ENCODE measurements around the gene IGF1R. TPM values are rescaled to one million over a fixed set of nuclear protein-coding genes. Genes with fewer than 3 reads are reported as not detected.
A peak's percentile ranks its signal among the peaks of the same experiment; 100 is the strongest.

IGF1R gene
- total RNA-seq, 1 experiment from 2014 or later = 14.2 TPM

DNA sequence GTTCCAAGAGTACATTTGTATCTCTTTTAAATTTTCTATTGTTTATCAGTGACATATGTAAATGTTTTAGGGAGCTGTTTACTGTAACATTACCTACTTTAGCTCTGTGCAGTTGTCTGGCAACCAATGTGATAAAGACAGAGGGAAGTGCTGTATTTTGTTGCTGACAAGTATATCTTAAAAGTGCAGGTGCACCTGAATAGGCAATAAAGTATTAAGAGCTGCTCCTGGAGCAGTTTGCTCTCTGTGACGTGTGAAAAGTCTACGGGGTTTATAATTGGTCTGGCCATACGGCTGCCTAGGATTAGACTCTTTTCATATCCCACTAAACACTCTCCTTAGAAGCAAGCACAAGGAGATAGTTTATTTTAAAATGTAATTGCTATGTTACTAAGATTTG lies 178.3 kb downstream of the IGF1R start:
- DNase-seq (ENCODE audit: low read depth) = no peak

DNA sequence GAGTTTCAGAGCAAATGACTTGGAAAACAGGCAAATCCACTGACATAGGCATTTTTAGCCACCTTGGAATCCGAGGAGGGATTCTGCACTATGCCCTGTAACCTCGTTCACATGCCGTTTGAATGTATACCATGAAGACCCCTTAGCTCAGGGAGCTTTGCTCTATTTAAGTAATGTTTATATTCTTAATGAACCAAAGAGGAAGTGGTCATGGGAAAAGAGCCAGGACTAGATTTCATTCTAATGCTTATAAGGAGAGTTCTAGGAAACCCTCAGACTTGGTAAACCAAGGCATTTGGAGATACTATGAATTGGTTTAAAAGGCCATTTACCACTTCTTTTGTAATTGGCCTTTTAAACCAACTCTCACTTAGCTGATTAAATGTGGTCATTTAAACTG lies 178.9 kb downstream of the IGF1R start:
- DNase-seq (ENCODE audit: low read depth) = no peak

DNA sequence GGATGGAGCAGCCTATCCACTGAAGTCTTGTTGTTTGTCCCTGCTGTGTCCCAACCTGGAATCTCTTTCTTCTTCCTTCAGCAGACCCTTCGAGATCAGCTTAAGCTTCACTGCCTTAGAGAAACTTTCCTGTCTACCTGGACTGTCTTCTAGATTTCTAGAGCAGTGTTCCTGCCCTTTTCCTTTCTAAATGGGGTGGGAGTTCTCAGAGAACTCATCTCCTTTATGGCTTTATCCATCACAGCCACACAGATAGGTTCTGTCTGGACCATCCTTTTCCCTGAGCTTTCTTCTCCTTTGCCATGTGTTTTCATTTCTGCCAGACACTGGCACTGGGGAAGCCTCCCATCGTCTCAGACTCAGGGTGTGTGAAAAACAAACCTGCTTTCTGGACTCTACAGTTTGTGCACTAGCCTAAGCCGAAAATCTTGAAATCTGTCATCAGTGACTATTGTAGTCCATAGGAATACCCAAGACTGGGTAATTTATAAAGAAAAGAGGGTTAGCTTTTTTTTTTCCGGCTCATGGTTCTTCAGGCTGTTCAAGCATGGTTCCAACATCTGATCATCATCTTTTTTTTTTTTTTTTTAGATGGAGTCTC lies 181.8 kb downstream of the IGF1R start:
- DNase-seq (ENCODE audit: low read depth) = no peak

GRCh38 chr15:98834976-98835375 lies 186.6 kb downstream of the IGF1R start:
- DNase-seq (ENCODE audit: low read depth) = no peak

GRCh38 chr15:98835876-98836275 lies 187.5 kb downstream of the IGF1R start:
- no peak for DNase-seq (ENCODE audit: low read depth)

GRCh38 chr15:98838387-98839259 lies 190.3 kb downstream of the IGF1R start:
- no peak for DNase-seq (ENCODE audit: low read depth)

DNA sequence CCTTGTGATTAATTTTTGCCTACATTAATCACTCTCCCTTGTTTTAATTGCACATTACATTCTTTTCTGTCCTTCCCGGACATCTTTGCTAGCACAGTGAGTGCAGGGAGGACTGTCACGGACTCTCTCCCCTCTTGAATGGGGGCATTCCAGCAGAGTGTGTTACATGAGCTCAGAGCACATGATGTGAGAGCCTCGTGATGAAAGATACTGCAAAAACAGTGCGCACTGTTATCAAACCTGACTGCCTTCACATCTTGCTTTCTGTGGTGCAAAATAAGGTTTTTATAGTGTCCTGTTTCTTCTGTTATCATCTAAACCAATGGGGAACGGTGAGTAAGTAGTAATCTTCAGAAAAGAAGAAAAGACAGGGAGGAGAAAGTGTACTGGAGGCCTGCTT lies 191.7 kb downstream of the IGF1R start:
- DNase-seq (ENCODE audit: low read depth) = no peak

- DNase-seq (ENCODE audit: low read depth) = no peak
Observed at GRCh38 chr15:98841419-98841970, 193.2 kb downstream of the IGF1R start.

DNA sequence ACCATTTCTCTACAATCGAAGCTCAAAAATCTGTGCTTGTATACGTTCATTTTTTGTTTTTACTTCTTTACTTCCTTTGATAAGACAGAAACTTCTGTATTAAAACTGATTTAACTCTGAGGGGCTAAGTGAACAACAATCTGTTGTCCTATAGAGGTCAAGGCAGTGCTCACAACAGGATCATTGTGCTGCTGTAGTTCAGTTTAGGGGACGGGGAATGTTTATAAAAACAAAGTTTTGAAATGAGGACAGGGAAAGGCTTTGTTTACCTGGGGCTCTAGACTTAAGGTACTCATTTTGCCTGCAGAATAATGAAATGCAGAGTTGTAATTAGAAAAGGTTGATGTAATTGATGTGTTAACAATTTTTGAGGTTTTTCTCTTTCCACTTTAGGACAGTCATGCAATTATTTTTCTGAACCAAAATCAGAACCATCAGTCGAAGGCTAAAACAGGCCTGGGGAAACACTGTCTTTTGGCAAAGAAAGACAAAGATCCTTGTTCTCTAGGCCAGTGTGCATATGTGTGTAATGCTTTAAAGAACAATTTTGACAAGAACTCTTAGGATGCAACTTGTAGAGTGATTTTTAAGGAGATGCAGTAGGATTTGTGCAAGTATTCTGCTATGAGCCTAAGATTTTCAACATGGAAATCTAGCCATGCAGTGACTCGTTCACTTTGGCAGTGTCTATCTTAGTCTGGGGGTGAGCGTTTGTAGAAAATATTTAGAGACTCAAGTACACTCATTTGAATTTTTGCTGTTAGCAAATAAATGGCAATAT lies 194.0 kb downstream of the IGF1R start:
- no peak for DNase-seq (ENCODE audit: low read depth)

DNA sequence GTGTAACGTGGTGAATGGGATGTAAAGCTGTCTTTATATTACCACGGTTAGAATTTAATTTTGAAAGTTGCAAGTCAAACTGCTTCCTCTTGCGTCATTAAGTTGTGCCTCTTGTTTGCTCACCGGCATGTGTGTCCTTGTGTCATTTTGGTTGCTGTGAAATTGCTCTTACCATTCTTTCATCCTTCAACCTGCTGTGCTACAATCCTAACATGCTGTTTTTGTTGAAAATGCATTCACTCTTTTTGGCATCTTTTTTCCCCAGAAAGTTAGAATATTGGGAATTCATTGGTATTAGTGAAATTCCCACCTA lies 194.6 kb downstream of the IGF1R start:
- no peak for DNase-seq (ENCODE audit: low read depth)

DNA sequence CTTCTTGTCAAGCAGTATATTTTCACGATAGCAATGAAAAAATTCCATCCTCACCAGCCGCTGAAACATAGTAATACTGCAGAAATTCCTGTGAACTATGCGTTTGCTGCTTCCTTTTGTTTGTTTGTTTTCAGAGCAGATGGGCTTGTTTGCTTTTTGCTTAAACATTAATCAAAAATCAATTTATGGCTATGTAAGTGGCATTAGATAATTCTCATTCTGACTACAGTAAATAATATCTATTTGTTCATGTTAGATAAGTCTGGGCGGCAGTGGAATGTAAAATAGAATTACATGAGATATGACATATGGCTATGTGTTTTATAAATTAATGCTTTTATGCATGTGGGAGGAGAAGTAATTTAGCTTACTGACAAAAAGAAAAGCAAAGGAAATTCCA lies 195.5 kb downstream of the IGF1R start:
- DNase-seq (ENCODE audit: low read depth) = no peak

DNA sequence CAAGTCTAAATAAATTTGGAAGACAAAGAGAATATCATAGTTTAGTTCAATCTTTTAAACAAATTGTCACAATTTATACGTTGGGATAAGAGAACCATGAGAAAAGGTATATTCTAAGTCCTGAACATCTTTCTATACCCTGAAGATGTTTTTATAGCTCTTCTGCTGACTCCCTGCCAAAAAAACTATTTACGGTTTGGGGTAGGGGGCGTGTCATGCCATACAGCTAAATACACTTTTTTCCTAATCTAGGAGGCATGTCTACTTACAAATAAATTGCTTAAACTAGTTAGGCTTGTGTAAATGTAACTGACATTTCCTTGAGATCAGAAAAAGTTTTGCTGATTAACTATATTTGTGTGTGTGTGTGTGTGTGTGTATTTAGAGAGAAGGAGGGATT lies 195.9 kb downstream of the IGF1R start:
- DNase-seq (ENCODE audit: low read depth) = no peak

DNA sequence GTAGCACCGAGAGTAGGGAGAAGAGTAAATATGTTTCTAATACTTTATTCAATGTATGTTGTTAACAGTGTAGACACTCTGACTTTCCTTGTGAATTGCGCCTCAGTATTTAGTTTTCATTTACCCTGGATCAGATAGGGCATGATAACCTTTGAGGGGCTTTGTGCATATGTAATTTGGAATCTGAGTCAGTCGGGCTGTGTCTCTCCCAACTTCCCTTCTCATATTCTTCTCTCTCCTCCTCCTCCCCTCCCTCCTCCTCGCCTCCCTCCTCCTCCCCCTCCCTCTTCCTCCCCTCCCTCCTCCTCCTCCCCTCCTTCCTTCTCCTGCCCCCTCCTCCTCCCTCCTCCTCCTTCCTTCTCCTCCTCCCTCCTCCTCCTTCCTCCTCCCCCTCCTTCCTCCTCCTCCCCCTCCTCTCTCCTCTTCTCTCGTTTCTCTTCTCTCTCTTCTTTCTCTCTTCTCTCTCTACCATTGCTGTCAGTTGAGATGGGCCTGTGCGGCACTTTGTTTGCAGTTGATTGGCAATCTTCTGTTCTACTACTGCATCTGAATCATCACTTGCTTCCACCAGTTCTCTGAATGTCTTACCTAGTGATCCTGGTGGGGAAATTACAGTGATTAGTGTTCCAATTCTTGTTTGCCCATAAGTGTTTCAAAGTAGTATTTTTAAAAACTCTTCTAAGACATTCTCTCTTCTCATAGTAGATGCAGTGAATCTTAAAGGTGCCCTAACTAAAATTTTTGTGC lies 197.0 kb downstream of the IGF1R start:
- no peak for DNase-seq (ENCODE audit: low read depth)

- DNase-seq (ENCODE audit: low read depth) = peak; percentile 78
Observed at GRCh38 chr15:98850961-98851572, 202.7 kb downstream of the IGF1R start.

GRCh38 chr15:98853161-98853560 lies 204.8 kb downstream of the IGF1R start:
- peak; percentile 92 for DNase-seq (ENCODE audit: low read depth)

DNA sequence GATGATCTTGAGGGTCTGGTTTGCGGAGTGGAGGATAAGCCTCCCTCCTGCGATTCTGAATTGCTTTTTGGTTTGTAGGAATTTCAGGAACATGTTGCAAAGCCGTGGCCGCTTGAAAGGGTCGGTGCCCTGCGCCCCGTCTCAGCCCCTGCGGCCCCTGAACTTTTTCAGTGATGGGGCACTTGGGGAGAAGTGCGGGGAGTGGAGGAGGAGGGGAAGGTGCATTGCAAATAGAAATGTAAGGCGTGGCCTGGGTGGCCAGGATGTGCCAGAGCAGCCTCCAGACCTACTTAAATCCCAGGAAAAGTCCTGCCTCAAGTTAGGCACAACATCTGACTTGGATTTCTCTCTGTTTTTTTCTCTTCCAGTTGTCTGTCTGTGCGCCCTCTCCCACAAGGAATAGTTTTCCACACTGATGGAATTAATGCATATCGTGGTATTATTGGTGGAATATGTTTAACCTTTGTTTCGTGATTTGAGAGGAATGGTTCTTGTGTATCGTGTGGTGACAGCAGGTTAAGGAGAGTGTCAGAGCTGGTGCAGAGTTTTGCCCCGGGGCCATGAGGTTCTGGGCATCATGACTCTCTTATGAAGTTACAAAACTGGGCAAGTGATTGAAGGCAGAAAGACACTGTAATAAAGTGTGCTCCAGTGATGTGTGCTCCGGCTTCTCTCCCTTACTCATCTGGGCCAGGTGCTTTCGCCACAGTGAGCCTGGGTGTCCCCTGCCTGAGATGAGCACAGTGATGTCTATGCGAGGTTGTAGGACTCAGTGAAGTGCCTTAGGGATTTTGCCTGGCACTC lies 205.5 kb downstream of the IGF1R start:
- peak; percentile 45 for DNase-seq (ENCODE audit: low read depth)

- DNase-seq (ENCODE audit: low read depth) = no peak
Observed at GRCh38 chr15:98854496-98854895, 206.2 kb downstream of the IGF1R start.

- DNase-seq (ENCODE audit: low read depth) = no peak
Observed at GRCh38 chr15:98855067-98855814, 206.9 kb downstream of the IGF1R start.

GRCh38 chr15:98855815-98856531 lies 207.6 kb downstream of the IGF1R start:
- no peak for DNase-seq (ENCODE audit: low read depth)

Data from Daoy (cell line).